MM.1S (cell line): ENCODE measurements around the gene CHKB.
A peak's percentile ranks its signal among the peaks of the same experiment; 100 is the strongest.

Source experiments
- DNase-seq: peaks from one replicate; pipeline ENCODE4 v3.0.0-alpha.2; 2015
- H2AFZ ChIP-seq: fragments of 300-600 bp; sonication (generic); 2 replicates; pipeline ENCODE4 v1.6.0; 2016; ENCODE audit warnings: antibody characterized with exemption, low read length
- H3F3A ChIP-seq: fragments of 300-600 bp; sonication (generic); 2 replicates; pipeline ENCODE4 v1.6.1; 2016; ENCODE audit warnings: mild to moderate bottlenecking, antibody characterized with exemption, low read length, moderate library complexity, mixed read lengths; ENCODE audit not compliant: insufficient read depth
- H3K27ac ChIP-seq: fragments of 300-600 bp; sonication (generic); 2 replicates; pipeline ENCODE4 v1.5.1; 2016; ENCODE audit warnings: mild to moderate bottlenecking, low read length
- H3K27me3 ChIP-seq: fragments of 300-600 bp; sonication (generic); replicated peaks from 2 replicates; pipeline ENCODE4 v1.6.0; 2016; ENCODE audit warnings: low read length; ENCODE audit not compliant: insufficient read depth
- H3K36me3 ChIP-seq: fragments of 300-600 bp; sonication (generic); replicated peaks from 2 replicates; pipeline ENCODE4 v1.6.1; 2016; ENCODE audit warnings: mild to moderate bottlenecking, low read length, mixed read lengths; ENCODE audit not compliant: insufficient read depth
- H3K4me1 ChIP-seq: fragments of 300-600 bp; sonication (generic); 2 replicates; pipeline ENCODE4 v1.6.1; 2016; ENCODE audit warnings: low read length, mixed read lengths
- H3K4me2 ChIP-seq: fragments of 300-600 bp; sonication (generic); 2 replicates; pipeline ENCODE4 v1.6.0; 2016; ENCODE audit warnings: low read depth, low read length
- H3K4me3 ChIP-seq: fragments of 300-600 bp; sonication (generic); 2 replicates; pipeline ENCODE4 v1.5.1; 2016; ENCODE audit warnings: low read length, mixed read lengths
- H3K79me2 ChIP-seq: fragments of 300-600 bp; sonication (generic); 2 replicates; pipeline ENCODE4 v1.6.1; 2016; ENCODE audit warnings: mixed run types, low read length, mixed read lengths
- H3K9ac ChIP-seq: fragments of 300-600 bp; sonication (generic); 2 replicates; pipeline ENCODE4 v1.6.1; 2016; ENCODE audit warnings: low read length, mixed read lengths
- H3K9me2 ChIP-seq: fragments of 300-600 bp; sonication (generic); replicated peaks from 2 replicates; pipeline ENCODE4 v1.6.1; 2016; ENCODE audit warnings: mild to moderate bottlenecking, low read length, mixed read lengths; ENCODE audit not compliant: insufficient read depth
- H3K9me3 ChIP-seq: fragments of 300-600 bp; sonication (generic); replicated peaks from 2 replicates; pipeline ENCODE4 v1.6.1; 2016; ENCODE audit warnings: mild to moderate bottlenecking, low read length, mixed read lengths; ENCODE audit not compliant: insufficient read depth
- H4K20me1 ChIP-seq: fragments of 300-600 bp; sonication (generic); 2 replicates; pipeline ENCODE4 v1.6.1; 2016; ENCODE audit warnings: mild to moderate bottlenecking, low read length, moderate library complexity, mixed read lengths; ENCODE audit not compliant: insufficient read depth
- CTCF ChIP-seq: fragments of 300-600 bp; sonication (generic); IDR thresholded peaks from 2 replicates; pipeline ENCODE4 v1.5.1; 2016; ENCODE audit warnings: antibody characterized with exemption, low read length, mixed read lengths
- EZH2 ChIP-seq: fragments of 300-600 bp; sonication (generic); optimal IDR thresholded peaks from 2 replicates; pipeline ENCODE3; 2017; ENCODE audit warnings: low read depth, mild to moderate bottlenecking, antibody characterized with exemption, low read length, mixed read lengths
- EZH2phosphoT487 ChIP-seq: fragments of 300-600 bp; sonication (generic); IDR thresholded peaks from 2 replicates; pipeline ENCODE4 v1.6.1; 2018; ENCODE audit warnings: antibody characterized with exemption, low read length

The CHKB gene

GRCh38 chr22:50582493-50583293, at the start of gene CHKB:
TSS of gene CHKB (minus strand) at chr22:50582849. CDS start at chr22:50582781, 68 bp downstream.
- Histone ChIP-seq H3K9me3 (no peaks in the 10 kb centered on the region), H3F3A (no peaks in the 10 kb centered on the region), H3K4me2 (peak within 1 kb of the TSS; percentile 93), H3K27me3 (no peaks in the 10 kb centered on the region), H4K20me1 (no peaks in the 10 kb centered on the region), H3K9me2 (no peaks in the 10 kb centered on the region), H2AFZ (peak within 1 kb of the TSS; percentile 98), H3K9ac (peak within 1 kb of the TSS; percentile 99), H3K79me2 (peaks cover 19% of the 10 kb centered on the region), H3K4me1 (peaks cover 8% of the 10 kb centered on the region; the same call in 1 of the 2 replicates), H3K36me3 (no peaks in the 10 kb centered on the region), H3K27ac (peak within 1 kb of the TSS; percentile 94), H3K4me3 (peak within 1 kb of the TSS; percentile 97)
- peak; percentile 99 for DNase-seq
- TF ChIP-seq EZH2 (no peak), EZH2phosphoT487 (no peak), CTCF (no peak)

GRCh38 chr22:50630376-50630775, 47.7 kb upstream of the CHKB start:
- Histone ChIP-seq H3F3A (no peaks in the 10 kb centered on the region), H3K4me2 (no peak overlapping the region), H3K27me3 (0 out of 2 replicates have a peak, but pooled peaks cover 8% of the 10 kb centered on the region), H2AFZ (no peak overlapping the region), H3K4me1 (peaks cover 8% of the 10 kb centered on the region; the same call in 1 of the 2 replicates), H3K79me2 (peaks cover 15% of the 10 kb centered on the region), H4K20me1 (no peaks in the 10 kb centered on the region), H3K9me2 (no peaks in the 10 kb centered on the region), H3K9ac (no peak overlapping the region), H3K9me3 (no peaks in the 10 kb centered on the region), H3K4me3 (no peak overlapping the region), H3K36me3 (no peaks in the 10 kb centered on the region), H3K27ac (no peak overlapping the region)
- TF ChIP-seq EZH2 (no peak), EZH2phosphoT487 (no peak), CTCF (no peak)
- DNase-seq: no peak

- TF ChIP-seq EZH2phosphoT487 (no peak), CTCF (no peak)
- Histone ChIP-seq H4K20me1 (no peaks in the 10 kb centered on the region), H3K4me2 (peak overlapping the region; percentile 93), H3K9me2 (no peaks in the 10 kb centered on the region), H3K4me3 (peak overlapping the region; percentile 83), H3K79me2 (peaks cover 15% of the 10 kb centered on the region), H3K27ac (no peak overlapping the region), H3K4me1 (peaks cover 8% of the 10 kb centered on the region; the same call in 1 of the 2 replicates), H2AFZ (peak overlapping the region; percentile 85), H3K9me3 (no peaks in the 10 kb centered on the region), H3K9ac (peak overlapping the region; percentile 64; the same call in 1 of the 2 replicates), H3K36me3 (no peaks in the 10 kb centered on the region), H3F3A (no peaks in the 10 kb centered on the region), H3K27me3 (0 out of 2 replicates have a peak, but pooled peaks cover 6% of the 10 kb centered on the region)
- no peak for DNase-seq
Observed at GRCh38 chr22:50628543-50629134, 46.0 kb upstream of the CHKB start.
